ENCODE measurements around the gene SLPI.
A peak's percentile ranks its signal among the peaks of the same experiment; 100 is the strongest.

The SLPI gene, protein sequence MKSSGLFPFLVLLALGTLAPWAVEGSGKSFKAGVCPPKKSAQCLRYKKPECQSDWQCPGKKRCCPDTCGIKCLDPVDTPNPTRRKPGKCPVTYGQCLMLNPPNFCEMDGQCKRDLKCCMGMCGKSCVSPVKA

DNA sequence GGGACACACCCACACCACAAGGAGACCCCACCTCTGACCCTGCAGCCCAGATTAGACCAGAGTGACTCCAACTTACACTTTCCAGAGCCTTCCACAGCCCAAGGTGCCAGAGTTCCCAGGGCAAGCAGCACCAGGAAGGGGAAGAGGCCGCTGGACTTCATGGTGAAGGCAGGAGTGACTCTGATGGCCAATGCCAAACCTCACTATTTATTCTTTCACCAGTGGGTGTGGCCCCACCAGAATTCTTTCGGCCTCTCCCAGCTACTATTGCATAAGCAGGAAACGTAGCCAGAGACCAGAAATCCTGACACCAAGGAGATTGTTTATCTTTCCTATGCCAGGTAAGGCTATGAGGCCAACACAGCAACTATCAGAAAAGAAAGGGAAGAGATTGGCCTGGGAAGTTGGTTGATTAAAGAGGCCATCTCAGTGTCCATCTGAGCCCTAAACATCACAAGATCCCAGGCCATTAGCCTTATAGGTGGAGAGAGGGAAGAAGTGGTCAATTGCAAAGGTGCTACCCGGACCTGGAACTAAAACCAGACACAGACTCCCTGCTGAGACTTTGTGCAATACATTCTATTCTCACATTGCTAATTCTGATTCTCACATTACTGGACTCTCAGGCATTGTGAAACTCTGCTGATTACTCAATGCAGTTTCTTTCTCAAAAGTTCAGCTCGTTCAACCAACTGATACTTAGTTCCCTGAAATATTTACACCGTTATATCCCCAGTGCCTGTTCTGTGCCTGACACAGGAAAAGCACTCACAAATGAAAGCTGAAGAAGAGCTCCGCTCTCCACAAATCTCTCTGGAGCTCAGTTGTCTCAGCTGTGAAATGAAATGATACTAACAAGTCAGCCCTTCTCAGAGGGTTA is at the start of gene SLPI:
SLPI (minus strand) TSS at position 182 of the 880 bp plus-strand sequence; CDS start at position 161, 21 bp downstream.
- peak; percentile 39 for DNase-seq (ENCODE audit: low read depth)
- H3K4me3 ChIP-seq (ENCODE audit: low read depth, low read length), result no peak within 1 kb of the TSS
- TF ChIP-seq, protein P1, sequence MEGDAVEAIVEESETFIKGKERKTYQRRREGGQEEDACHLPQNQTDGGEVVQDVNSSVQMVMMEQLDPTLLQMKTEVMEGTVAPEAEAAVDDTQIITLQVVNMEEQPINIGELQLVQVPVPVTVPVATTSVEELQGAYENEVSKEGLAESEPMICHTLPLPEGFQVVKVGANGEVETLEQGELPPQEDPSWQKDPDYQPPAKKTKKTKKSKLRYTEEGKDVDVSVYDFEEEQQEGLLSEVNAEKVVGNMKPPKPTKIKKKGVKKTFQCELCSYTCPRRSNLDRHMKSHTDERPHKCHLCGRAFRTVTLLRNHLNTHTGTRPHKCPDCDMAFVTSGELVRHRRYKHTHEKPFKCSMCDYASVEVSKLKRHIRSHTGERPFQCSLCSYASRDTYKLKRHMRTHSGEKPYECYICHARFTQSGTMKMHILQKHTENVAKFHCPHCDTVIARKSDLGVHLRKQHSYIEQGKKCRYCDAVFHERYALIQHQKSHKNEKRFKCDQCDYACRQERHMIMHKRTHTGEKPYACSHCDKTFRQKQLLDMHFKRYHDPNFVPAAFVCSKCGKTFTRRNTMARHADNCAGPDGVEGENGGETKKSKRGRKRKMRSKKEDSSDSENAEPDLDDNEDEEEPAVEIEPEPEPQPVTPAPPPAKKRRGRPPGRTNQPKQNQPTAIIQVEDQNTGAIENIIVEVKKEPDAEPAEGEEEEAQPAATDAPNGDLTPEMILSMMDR (IDR thresholded peaks at IDR 0.05; ENCODE audit: insufficient read depth, low read depth, low read length, missing control alignments), result no peak

DNA sequence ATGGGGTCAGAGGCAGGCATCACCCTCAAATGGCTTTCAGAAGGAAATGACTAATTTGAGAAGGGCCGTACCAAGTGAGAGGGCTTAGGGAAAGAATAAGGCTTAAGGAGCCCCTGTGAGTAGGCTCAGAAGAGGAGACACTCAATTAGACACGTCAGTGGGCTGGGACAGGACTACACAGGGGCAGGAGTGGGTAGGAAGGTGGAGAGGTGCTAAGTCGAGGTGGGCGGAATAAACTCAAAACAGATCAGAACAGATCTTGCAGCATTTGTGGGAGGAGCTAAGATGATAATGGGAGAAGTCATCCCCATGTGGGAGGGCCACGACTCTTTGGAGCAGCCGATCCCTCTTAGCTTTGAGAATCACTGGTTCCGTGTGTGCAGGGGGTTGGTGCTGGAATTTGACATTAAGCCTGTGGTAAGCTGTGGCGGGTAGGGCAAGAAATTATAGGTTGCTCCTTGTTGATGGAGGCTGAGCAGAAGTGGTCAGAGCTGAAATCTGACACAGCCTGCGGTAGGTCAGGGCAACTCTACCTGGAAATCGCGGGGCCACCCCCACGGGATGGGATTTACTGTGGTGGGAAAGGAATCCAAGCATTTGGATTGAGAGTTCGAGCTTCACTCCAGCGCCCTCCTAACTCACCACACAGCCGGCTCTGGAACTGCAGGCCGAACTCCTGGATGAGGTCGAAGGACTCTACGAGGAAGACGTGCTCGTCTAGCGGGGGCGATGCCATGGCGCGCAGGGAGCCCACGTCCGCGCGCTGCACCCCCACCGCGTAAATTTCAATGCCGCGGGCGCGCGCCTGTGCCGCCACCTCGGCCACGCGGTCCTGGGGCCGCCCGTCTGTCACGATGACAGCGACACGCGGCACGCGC is 49.5 kb upstream of the SLPI start:
- TF ChIP-seq, protein P1 (IDR thresholded peaks at IDR 0.05; ENCODE audit: insufficient read depth, low read depth, low read length, missing control alignments), result no peak
- H3K4me3 ChIP-seq (ENCODE audit: low read depth, low read length), result no peak overlapping the region
- DNase-seq (ENCODE audit: low read depth), result no peak

DNA sequence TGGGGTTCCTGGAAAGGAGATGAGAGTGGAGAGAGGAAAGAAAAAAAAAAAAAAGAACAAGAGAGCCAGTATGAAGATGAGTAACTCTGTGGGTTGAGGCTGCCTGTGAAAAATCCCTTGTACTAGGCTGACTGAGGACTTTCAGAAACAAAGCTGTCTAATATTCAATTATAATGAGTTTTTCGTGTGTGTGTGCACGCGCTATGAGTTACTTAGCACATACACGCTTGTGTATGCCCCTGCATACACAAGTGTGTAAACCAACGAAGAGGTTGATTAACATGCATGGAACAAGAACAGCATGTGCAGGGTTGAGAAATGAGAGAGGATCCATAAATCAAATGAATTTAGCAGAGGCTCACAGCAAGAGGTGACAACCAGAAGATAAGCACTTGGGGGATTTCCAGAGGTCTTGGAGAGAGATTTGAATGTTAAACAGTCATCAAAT is 47.5 kb upstream of the SLPI start:
- H3K4me3 ChIP-seq (ENCODE audit: low read depth, low read length), result no peak overlapping the region
- TF ChIP-seq, protein P1 (IDR thresholded peaks at IDR 0.05; ENCODE audit: insufficient read depth, low read depth, low read length, missing control alignments), result no peak
- DNase-seq (ENCODE audit: low read depth), result peak; percentile 17

DNA sequence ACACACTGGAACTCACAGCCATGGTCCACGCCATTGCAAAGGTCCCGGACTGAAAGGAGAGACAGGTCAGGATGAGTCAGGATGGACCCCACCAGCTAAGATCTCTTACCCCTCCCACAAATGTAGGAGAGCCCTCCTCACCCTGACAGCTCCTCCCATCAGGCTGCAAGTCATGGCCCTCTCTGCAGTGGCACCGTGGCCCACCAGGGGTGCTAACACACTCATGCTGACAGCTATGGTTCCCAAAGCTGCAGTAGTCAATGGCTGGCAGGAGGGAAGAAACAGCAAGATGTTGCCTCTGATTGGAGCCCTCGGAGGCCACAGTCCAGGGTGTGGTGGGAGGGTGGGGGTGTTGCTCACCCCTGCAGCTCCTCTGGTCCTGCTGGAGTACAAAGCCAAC is 46.6 kb upstream of the SLPI start:
- TF ChIP-seq, protein P1 (IDR thresholded peaks at IDR 0.05; ENCODE audit: insufficient read depth, low read depth, low read length, missing control alignments), result peak; percentile 64
- H3K4me3 ChIP-seq (ENCODE audit: low read depth, low read length), result no peak overlapping the region
- DNase-seq (ENCODE audit: low read depth), result peak; percentile 55

DNA sequence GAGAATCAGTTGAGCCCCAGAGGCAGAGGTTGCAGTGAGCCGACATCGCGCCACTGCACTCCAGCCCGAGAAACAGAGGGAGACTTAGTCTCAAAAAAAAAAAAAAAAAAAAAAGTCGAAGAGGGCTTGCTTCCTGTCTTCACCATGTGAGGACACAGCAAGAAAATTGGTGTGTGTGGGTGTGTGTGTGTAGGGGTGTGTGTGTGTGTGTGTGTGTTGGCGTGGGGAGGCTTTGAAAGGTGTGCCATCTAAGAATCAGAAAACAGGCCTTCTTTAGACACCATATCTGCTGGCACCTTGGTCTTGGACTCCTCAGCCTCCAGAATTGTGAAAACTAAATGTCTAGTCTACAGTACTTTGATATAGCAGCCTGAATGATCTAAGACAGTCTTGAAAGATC is 45.4 kb upstream of the SLPI start:
- H3K4me3 ChIP-seq (ENCODE audit: low read depth, low read length), result no peak overlapping the region
- no peak for DNase-seq (ENCODE audit: low read depth)
- TF ChIP-seq, protein P1 (IDR thresholded peaks at IDR 0.05; ENCODE audit: insufficient read depth, low read depth, low read length, missing control alignments), result no peak

DNA sequence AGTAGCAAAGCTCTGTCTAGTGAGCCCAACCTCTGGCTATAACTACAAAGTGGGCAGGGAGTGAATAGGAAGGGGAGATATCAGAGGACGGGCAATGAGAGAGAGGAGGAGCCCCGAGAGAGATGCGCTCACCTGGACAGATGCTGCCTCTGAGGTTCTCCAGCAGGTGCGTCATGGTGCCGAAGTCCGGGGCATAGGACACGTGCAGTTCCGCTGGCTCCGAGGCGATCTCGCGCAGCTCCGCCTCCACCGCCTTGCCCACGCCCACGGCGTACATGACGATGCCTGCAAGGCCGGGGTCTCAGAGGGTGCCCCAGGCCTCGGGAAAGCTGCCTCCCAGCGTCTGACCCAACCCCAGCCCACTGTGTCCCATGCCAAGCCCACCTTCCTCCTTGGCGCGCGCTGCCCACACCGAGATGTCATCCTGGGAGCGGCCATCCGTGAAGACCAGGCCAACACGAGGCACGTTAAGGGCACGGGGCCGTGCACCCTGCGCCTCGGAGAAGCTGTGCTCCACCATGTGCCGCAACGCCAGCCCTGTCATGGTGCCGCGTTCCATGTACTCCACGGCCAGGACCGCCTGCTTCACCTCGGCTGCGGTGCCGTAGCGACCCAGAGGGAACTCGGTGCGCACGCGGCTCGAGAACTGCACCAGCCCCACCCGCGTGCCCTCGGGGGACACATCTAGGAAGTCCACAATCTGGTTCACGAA is 43.6 kb upstream of the SLPI start:
- DNase-seq (ENCODE audit: low read depth), result no peak
- TF ChIP-seq, protein P1 (IDR thresholded peaks at IDR 0.05; ENCODE audit: insufficient read depth, low read depth, low read length, missing control alignments), result no peak

More for the DNA sequence above, 43.6 kb upstream of the SLPI start:
- no peak overlapping the region for H3K4me3 ChIP-seq (ENCODE audit: low read depth, low read length)

All from GM12865 (cell line).